GM12801 (cell line): ENCODE results near the gene CDK14.

Source experiments
- CTCF ChIP-seq: IDR thresholded peaks from one replicate; pipeline ENCODE4 v1.5.1; 2011; ENCODE audit warnings: control low read depth; ENCODE audit not compliant: insufficient read length; ENCODE audit errors: extremely low read depth

CDK14 gene

DNA sequence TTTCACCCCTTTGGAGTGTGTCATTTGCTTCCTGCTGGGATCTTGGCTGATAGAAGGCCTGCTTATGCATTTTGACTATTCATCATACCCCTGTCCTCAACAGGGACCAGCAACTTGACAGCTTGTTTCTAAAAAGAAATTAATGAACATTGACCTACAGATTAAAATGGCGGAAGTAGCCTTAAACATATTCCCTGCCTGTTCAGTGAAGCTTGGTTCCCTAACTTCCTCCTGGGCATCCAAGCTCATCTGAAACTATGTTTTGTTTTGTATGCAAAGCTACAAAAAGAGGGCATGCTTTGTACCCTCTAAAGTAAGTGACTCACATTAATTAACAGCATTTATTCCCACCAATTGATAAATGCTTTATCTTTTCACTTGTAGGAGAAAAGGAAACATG is 26.8 kb upstream of the CDK14 start:
- TF ChIP-seq CTCF = no peak

- no peak for TF ChIP-seq CTCF
These were observed 25.7 kb upstream of the CDK14 start for GRCh38 chr7:90570373-90570959.

DNA sequence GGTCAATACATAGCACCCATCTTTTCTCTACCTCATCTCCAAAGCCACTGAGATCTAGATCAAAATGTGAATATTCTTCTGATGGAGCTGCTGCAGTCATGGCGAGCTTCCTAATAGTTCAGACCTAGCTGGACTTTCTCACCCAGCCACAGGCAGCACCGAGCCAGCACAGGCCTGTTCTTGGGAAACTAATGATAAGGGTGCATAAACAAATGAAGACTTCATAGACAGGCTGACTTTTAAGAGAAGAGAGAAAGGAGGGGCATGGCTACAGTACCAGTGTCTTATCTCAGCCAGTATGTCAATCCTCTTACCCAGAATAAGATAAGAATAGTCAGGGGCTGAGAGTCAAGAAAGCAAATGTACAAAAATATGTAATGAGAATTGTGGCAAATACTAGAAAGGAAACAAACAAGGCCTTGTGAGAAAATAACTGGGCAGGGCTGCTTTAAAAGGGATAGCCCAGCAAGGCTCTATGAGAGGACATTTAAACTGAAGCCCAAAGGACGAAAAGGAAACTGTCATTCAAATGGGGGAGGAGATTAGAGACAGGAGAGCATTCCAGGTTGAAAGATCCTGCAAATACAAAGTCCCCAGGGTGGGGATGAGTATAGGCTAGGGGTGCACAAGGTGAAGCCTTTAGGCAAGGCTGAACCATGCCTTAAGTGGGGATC is 21.8 kb upstream of the CDK14 start:
- no peak for TF ChIP-seq CTCF

- no peak for TF ChIP-seq CTCF
These were observed 21.3 kb upstream of the CDK14 start for GRCh38 chr7:90574820-90575187.

- TF ChIP-seq CTCF = no peak
These were observed 16.9 kb upstream of the CDK14 start for GRCh38 chr7:90579181-90579688.

- no peak for TF ChIP-seq CTCF
These were observed 16.1 kb upstream of the CDK14 start for GRCh38 chr7:90580051-90580450.

DNA sequence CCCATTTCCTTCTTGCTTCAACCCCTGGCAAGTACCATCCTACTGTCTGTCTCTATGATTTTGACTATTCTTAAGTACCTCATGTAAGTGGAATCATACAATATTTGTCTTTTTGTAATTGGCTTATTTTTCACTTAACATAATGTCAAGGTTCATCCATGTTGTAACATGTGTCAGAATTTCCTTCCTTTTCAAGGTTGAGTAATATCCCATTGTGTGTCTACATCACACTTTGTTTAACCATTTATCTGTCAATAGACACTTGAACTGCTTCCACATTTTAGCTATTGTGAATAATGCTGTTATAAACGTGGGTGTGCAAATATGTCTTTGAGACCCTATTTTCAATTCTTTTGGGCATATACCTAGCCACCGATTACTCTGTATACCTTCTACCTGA is 14.0 kb upstream of the CDK14 start:
- TF ChIP-seq CTCF = no peak

- no peak for TF ChIP-seq CTCF
These were observed 11.7 kb upstream of the CDK14 start for GRCh38 chr7:90584378-90584777.
